Stimulated activated CD4-positive, alpha-beta T cell treated with anti-CD3 and anti-CD28 coated beads, Interleukin-12 subunit alpha, Interleukin-12 subunit beta, amount 100 ng/mL, for 24 hours (primary cell): Measurements from ENCODE around the gene C21orf58.
A peak's percentile ranks its signal among the peaks of the same experiment; 100 is the strongest.
"Not testable (repeated sequence)": the region's sequence is repeated elsewhere in the genome, so short reads cannot be mapped to it uniquely, and the experiment has no call there.

Experiments
- DNase-seq, 2 experiments: peaks; one replicate each; pipeline ENCODE4 v3.0.0-alpha.2; 2020; ENCODE audit warnings: low read depth in 2 of 2

C21orf58 gene

DNA sequence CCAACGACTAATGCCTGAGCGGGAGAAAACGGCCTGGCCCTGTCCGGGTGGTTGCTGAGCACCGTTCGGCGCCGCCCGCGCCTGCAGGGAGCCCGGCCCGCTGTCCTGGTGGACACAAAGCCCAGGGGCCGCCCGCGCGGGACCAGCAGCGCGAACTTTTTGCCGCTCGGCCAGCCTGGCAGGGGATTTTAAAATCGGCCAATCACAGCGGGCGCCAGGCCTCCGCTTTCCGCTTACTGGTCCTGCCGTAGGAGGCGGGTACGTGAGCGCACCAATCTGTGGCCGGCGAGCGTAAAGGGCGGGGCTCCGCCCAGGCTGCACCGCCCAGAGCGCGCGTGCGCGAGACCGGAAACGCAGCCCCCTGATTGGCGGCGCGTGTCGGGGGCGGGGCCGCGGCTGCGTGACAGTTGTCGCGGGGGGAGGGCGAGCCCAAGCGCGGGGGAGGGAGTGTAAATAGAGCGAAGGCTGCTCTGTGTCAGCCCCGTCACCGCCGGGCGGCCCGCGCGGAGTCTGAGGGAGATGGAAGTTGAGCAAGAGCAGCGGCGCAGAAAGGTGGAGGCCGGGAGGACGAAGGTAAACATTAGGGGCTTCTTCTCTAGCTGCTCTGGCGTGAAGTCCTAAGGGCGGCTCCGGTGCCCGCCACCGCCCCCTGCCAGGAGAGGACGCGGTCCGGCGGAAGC lies at the start of gene C21orf58, which contains the start of gene PCNT:
C21orf58 (minus strand) TSS at position 161 of the 680 bp plus-strand sequence. CDS start 1,132 bp downstream, outside the sequence.
PCNT (plus strand) TSS at position 447 of the 680 bp plus-strand sequence; CDS start at position 520, 73 bp downstream.
- peak; percentile 92 to 93 for DNase-seq

DNA sequence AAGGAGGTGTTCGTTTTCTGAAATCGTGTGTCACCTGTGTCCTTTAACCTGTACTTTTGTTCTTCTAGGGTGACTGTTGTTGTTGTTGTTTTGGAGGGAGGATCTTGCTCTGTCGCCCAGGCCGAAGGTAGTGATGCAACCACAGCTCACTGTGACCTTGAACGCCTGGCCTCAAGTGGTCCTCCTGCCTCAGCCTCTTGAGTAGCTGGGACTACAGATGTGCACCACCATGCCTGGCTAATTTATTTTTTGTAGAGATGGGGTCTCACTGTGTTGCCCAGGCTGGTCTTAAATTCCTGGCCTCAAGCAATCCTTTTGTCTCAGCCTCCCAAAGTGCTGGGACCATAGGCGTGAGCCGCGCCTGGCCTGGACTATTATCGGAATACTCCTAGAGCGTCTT lies 49.3 kb upstream of the C21orf58 start:
- DNase-seq, result not testable (repeated sequence)

DNA sequence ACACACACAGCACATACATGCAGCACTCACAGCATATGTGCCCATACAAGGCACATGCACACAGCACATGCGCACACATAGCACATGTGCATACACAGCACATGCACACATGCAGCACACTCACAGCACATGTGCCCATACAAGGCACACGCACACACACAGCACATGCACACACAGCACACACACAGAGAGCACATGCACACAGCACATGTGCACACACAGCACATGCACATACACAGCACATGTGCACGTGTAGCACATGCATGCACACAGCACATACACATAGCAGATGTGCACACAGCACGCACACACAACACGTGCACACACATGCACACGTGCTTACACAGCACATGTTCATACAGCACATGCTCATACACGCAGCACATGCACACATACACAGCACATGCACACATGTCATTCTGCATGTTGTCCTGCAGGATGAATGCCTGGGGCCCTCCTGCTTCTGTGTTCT lies 48.4 kb upstream of the C21orf58 start:
- no peak for DNase-seq

DNA sequence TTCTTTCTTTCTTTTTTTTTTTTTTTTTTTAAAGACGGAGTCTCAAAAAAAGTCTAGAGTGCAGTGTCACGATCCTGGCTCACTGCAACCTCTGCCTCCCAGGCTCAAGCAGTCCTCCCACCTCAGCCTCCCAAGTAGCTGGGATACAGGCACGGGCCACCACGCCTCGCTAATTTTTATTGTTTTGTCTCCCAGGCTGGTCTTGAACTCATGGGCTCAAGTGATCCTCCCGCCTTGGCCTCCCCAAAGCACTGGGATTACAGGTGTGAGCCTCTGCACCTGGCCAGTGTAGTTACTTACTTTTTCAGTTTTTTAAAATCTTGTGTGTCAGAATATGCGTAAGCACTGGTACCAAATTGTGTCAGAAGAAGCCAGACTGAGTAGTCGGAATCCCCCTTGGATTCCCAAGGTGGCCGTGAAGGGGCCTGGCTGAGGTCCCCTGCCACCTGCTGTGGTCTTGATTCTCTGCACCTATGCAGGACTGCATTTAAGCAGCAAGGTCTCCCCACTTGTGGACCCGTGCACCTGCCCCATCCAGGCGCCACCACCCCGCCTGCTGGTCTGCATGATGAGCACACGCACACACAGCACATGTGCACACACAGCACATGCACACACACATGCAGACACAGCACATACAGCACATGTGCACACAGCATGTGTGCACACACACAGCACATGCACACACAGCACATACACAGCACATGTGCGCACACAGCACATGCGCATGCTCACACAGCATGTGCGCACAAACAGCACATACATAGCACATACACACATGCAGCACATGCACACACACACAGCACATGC lies 47.7 kb upstream of the C21orf58 start:
- no peak for DNase-seq

DNA sequence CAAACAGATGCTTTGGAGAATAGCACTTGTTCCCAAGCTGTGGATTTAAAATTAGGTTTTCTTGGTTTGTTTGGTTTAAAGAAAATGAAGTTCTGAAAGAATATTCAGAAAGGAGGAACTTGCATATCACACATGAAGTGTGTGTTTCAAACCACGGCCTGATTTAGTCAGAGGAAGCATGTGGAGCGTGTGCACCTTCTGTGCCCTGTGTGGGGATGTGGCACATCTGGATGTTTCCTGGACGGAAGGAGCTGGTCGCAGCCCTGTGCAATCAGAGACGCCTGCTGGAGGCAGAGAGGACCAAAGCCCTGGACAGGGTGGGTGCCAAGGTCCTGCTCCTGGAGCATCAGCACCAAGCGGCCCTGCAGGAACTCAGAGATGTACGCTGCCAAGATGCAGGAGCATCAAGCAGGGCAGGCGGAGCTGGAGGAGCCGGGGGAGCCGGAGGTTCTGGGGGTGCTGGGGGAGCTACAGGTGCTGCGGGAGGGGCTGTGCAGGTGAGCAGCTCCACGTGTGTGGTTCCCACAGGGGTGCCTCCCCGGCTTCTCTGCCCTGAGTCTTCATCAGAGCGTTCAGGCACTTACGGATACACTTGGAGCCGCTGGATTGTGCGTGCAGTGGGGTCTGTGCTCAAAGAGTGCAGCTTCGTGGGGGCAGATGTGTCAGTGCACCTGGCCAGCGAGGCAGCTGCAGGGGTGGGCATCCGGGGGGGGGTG lies 46.0 kb upstream of the C21orf58 start:
- no peak for DNase-seq

DNA sequence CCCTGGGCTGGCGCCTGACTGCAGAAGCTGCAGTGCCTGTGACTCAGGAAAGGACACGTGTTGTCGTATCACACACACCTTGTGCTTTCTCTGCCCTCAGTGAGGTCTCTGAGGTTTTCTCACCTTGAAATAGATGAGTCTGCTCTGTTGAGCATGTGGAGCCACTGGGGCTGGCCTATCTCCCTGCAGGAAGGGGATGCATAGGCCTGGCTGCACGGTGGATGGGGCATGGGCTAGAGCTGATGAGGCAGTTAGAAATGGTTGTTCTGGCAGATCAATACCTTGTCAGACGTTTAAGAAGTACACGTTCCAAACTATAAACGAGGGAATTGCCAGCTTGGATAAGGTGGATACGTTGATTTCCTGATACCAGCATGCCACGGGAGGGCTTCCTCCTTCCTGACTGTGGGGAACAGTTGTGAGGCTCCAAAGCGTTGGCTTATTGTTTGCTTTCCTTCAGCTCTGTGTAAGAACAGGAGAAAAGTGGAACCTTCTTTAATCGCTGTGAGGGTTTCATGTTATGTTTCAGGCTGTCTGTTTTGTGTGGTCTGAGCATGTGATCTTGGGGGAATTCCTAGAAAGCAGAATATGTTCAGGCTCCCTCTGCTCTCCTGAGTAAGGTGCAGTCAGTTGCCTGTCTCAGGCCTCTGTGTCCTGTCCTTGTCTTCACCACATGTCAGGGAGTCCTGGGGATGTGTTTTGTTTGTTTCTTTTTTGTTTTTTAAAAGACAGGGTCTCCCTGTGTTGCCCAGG lies 45.0 kb upstream of the C21orf58 start:
- DNase-seq, result peak; percentile 3 to 4

DNA sequence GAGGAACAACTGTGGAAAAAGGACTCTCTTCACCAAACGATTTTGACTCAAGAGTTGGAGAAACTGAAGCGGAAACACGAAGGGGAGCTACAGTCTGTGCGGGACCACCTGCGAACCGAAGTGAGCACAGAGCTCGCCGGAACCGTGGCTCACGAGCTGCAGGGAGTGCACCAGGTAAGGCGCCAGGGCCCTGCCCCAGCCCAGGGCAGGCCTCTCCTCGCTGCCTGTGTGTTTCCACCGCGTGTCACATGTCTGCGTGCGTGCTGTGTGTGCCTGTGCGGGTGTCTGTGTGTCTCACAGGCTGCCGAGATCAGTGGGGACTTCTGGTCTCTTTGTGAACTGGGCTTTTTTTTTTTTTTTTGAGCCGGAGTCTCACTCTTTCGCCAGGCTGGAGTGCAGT lies 43.3 kb upstream of the C21orf58 start:
- no peak for DNase-seq

DNA sequence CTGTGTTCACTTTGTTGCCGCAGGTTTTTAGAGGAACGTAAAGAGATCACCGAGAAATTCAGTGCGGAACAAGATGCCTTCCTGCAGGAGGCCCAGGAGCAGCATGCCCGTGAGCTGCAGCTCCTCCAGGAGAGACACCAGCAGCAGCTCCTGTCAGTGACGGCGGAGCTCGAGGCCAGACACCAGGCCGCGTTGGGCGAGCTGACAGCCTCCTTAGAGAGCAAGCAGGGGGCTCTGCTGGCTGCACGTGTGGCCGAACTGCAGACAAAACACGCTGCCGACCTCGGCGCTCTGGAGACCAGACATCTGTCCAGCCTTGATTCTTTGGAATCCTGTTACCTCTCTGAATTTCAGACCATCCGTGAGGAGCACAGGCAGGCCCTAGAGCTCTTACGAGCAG lies 42.9 kb upstream of the C21orf58 start:
- DNase-seq, result no peak

DNA sequence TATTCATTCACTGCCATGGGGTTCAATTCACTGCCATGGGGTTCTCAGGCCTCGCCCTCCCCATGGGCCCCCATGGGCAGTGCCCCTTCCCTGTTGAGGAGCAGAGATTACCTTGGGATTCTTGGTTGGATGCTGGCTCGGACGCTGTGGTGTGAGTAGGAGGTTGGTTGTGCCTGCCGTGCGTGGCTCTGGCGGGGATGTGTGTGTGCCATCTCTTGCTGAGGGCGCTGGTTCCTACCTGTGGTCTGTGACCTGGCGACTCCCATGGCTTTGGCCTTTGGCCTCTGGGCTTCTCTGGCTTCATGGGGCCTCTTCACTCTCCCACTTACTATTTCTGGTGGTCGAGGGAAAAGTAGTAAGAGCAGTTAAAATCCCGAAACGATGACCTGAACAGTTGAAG lies 42.4 kb upstream of the C21orf58 start:
- no peak for DNase-seq

DNA sequence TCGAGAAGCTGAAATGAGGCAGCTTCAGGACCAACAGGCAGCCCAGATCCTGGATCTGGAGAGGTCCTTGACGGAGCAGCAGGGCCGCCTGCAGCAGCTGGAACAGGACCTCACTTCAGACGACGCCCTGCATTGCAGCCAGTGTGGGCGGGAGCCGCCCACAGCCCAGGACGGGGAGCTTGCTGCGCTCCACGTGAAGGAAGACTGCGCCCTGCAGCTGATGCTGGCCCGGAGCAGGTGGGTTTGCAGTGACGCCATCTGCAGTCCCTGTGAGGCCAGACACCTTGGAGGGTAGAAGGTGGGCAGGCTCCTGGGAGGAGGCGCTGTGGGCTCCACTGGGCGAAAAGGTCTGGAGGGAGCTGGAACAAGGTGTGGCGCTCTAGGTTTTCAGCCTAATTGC lies 40.0 kb upstream of the C21orf58 start:
- no peak for DNase-seq

DNA sequence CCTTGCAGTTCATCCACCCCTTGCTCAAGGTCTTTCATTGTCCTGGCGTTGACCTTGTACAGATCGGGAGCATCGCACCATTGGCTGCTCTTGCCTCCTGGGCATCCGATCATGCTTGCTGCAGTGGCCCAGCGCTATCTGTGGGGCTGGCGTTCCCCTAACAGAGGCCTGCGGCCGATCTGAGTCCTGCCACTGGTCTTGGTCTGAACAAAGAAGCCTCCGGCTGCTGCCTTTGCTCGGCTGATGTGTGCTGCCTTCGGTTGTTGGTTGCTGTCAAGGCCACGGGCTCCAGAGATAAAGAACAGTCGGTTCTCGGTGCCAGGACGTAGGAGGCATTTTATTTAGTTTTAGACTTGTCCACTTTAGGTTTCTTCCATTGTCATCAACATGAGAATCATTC lies 39.3 kb upstream of the C21orf58 start:
- no peak for DNase-seq

DNA sequence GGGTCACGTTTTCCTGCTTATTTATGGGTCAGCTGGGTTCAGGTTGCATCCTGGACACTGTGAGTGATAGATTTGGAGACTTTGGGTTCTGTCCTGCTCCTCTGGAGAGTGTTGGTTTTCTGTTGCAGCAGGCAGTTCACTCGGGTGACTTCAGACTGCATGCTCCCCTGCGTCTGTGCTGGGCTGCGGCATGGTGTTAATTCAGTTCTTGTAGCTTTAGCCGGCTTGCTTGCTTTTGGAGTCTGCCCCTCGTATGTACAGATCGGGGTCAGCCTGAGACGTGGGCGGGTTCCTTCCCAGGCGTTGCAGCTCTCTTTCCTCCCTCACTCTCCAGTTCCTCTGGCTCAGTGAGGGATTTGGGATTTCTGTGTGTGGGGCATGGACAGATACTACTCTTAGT lies 38.3 kb upstream of the C21orf58 start:
- DNase-seq, result no peak

DNA sequence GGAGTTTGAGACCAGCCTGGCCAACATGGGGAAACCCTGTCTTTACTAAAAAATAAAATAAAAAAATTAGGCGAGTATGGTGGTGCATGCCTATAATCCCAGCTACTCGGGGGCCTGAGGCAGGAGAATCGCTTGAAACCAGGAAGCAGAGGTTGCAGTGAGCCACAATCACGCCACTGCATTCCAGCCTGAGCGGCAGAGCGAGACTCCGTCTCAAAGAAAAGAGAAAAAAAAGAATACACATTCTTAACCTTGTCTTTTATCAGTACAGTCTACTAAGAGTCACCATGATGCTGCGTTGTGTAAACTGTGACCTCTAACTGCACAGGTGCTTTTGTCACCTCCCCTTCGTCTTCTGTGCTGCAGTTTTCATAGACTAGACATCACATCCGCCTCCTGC lies 37.5 kb upstream of the C21orf58 start:
- DNase-seq, result no peak

DNA sequence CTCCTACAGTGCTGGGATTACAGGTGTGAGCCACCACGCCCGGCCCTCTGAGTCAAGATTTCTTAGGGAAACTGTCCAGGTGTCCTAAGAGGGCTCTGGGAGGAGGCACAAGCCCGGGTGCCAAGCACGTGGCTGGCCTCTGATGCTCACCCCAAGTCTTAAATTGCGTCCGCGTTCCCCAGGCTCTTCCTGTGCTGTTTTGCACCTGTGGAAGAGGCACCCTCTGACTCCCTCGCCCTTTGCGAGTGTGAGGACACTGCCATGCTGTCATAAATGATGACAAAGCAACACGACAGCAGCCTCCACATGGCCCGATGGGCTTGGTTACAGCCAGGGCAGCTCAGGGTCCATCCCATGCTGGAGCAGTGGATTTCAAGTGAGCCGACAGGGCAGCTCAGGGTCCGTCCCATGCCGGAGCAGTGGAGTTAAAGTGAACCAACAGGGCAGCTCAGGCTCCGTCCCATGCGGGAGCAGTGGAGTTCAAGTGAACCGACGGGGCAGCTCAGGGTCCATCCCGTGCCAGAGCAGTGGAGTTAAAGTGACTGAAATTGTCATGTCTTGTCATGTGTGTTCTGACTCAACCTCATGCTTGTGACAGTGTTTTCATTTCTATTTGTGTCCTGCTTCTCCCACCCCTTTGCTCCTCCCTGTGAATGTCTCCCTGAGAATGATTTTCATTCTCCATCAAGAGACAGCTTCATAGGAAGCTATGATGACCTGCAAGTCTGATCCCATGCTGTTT lies 34.2 kb upstream of the C21orf58 start:
- no peak for DNase-seq

DNA sequence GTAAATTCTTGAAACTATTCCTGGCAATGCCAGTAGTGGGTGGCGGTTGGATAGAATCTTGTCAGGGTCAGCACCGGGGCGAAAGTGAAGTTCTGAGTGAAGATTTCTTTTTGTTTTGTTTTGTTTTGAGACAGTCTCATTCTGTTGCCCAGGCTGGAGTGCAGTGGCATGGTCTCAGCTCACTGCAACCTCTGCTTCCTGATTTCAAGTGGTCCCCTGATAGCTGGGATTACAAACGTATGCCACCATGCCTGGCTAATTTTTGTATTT lies 33.6 kb upstream of the C21orf58 start:
- no peak for DNase-seq

DNA sequence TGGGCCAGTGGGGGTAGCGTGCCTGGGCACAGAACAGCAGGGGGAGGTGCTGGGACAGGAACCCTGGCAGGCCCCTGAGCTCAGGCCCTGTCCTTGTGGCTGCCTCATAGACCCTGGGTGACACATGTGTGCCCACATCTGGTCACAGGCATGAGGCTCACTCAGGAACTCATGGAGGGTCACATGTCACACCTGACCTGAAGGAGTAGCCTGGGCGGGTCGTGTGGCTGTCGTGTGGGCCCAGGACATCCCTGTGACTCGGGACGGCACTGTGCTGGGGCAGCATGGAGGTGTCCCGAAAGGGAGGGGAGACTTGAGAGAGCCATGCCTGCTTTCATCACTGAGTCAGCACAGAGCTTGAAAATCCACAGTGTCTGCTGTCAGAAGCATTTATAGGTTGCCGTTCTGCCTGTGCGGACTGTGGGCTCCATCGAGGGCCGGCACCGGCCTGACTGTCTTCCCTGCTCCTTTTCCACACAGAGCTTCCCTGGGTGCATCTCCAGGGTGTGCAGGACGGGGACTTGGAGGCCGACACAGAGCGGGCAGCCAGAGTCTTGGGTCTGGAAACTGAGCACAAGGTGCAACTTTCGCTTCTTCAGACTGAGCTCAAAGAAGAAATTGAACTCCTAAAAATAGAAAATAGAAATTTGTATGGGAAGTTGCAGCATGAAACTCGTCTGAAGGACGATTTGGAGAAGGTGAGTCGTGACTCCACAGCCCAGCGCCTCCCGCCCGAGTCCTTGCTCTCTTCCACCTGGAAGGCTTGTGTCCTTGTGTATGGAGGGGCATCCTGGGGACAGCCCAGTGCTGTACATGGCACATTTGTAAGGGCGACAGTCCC lies 33.0 kb upstream of the C21orf58 start:
- DNase-seq, result no peak

DNA sequence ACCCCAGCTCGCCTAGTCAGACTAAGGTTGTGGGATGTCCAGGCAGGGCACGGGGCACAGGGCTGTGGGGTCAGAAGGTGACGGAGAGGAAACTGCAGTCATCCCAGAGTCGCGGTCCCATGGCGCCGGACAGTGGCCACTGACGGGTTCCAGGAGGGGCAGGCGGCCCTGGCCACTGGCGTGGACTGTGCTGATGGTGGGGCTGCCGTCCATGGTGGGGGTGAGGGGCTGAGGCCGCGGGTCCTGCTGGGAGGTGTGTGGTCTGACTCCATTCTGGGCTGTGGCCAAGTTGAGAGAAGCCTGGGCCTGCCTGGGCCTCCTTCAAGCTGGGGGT lies 32.3 kb upstream of the C21orf58 start:
- no peak for DNase-seq

DNA sequence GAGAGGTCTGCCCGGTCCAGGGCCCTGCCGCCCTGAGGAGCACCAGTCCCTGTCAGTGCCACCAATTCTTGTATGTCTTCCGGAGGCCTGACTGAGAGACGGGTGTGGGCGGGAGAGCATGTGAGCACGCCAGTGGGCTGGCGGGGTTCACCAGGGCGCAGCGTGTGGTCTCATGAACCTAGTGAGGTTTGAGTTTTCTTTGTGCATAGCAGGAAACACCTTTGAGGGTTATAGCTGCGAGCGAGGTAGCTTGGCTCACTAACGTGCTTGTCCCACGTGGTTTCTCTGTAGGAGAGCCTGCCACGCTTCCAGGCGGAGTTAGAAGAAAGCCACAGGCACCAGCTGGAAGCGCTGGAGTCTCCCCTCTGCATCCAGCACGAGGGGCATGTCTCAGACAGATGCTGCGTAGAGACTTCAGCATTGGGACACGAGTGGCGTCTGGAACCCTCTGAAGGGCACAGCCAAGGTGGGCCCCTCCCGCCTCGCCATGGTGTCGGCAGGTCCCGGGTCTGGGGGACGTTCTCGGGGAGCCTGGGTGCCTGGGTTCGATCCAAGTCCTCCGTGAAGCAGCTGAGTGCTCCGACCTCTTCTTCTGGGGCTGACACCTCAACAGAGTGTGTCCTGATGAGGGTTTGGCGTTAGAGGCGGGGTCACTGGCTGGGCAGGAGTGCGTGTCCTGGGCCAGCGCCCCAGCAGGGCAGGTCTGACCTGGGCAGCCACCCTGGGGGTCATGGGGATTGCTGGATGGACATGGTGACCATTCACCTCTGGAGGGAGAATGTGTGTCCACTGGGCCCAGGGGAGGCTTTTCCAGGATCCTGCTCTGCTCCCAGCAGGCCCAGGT lies 31.7 kb upstream of the C21orf58 start:
- no peak for DNase-seq

DNA sequence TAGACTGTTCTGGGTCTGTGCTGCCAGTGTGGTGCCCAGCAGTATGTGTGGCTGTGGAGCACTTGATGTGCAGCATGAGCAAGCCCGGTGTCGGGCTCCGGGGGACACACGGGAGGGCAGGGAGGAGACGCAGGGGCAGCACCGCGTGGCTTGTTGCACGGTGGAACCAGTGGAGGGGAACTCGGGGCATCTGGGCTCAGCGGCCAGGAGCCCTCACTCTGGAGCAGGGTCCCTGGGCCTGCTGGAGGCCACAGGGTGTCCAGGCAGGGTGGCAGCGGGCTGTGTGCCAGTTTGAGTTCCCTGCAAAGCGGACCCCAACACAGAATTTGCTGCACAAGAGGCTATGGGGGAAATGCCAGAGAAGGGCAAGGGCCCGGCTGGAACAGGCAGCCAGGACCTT lies 30.8 kb upstream of the C21orf58 start:
- DNase-seq, result no peak

DNA sequence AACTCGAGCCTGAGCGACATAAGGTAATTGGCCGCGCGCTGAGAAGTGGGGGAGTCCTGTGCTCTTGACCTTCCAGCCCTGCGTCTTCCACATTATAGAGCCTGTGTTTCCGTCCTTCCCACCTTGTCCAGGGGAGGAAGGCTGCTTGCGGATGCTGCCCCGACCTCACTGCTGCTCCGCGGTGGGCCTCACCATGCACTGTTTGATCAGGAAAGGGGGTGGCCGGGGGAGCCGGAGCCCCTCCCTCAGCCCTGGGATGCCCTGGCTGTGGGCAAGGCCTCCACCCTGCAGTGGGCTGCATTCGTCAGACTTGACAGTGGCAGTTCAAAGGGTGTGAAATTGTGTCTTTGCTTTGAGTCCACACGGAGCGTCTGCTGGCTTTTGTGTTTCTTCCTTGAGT lies 30.4 kb upstream of the C21orf58 start:
- DNase-seq, result no peak
